OCI-LY7 (cell line): Measurements from ENCODE around the gene PLCB1.

Experiments
- CTCF ChIP-seq: fragments of 200-600 bp; sonication (generic); conservative IDR thresholded peaks from 2 replicates; pipeline ENCODE4 v1.5.1; 2014; ENCODE audit warnings: mild to moderate bottlenecking, antibody characterized with exemption, low read length, moderate library complexity, mixed read lengths
- EZH2phosphoT487 ChIP-seq: fragments of 200-600 bp; sonication (generic); IDR thresholded peaks from 2 replicates; pipeline ENCODE4 v1.6.1; 2018; ENCODE audit warnings: low read depth, borderline replicate concordance, mild to moderate bottlenecking, mixed run types, antibody characterized with exemption, low read length, moderate library complexity, mixed read lengths

- TF ChIP-seq CTCF (no peak), EZH2phosphoT487 (no peak)
Observed at GRCh38 chr20:8306937-8307336, 174.9 kb downstream of the PLCB1 start.
